GM19035 (cell line): Measurements from ENCODE around the gene MYH3.
A peak's percentile ranks its signal among the peaks of the same experiment; 100 is the strongest.

ENCODE experiments used
- ATAC-seq: cut with Tn5 transposase; IDR thresholded peaks from one replicate; pipeline ENCODE4 v1.9.1; 2021; ENCODE audit not compliant: unreplicated experiment

Gene MYH3

DNA sequence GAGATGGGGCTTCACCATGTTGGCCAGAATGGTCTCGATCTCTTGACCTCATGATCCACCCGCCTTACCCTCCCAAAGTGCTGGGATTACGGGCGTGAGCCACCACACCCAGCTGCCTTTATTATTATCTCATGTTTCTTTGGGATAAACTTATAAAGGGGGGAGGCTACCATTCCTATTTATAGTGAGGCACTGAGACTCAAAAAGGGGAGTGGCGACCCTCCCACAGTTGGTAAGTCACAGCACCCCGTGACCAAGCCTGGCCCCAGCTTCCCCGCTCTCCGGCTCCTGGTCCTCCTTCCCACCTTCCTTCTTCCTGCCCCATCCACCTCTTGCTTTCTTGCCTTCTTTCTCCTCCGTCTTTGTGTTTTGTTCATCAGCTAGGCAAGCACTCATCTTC is 5.2 kb downstream of the MYH3 start:
- ATAC-seq: no peak

DNA sequence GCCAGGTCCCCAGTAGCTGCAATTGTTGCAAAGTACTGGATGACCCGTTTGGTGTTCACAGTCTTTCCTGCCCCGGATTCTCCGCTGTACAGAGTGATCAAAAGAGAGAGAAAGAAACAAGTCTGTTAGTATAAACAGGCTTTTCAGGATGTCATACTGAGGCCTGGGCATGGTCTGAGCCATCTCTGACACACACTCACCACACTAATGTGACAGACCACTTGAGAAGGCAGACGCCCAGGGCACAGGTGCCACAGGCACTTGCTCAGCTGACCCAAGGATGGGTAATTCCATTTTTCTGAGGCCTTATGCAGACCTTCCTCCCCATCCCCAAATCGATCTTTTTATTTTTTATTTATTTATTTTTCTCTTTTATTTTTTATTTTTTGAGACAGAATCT is 7.5 kb downstream of the MYH3 start:
- ATAC-seq: no peak

- ATAC-seq: no peak
These were observed 8.2 kb downstream of the MYH3 start for GRCh38 chr17:10648956-10649355.

DNA sequence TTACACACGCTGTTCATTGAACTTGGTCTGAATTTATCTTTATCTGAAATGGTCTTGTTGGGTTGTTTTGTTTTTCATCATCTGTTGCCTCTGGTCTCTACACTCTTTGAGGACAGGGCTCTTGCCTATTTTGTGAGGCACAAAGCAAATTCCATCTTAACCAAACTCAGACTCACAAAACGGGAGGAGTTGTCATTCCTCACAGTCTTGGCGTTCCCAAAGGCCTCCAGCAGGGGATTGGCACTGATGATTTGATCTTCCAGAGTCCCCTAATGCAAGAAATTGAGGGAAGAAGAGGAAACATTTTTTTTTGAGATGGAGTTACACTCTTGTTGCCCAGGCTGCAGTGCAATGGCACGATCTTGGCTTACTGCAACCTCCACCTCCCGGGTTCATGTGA is 8.7 kb downstream of the MYH3 start:
- no peak for ATAC-seq

DNA sequence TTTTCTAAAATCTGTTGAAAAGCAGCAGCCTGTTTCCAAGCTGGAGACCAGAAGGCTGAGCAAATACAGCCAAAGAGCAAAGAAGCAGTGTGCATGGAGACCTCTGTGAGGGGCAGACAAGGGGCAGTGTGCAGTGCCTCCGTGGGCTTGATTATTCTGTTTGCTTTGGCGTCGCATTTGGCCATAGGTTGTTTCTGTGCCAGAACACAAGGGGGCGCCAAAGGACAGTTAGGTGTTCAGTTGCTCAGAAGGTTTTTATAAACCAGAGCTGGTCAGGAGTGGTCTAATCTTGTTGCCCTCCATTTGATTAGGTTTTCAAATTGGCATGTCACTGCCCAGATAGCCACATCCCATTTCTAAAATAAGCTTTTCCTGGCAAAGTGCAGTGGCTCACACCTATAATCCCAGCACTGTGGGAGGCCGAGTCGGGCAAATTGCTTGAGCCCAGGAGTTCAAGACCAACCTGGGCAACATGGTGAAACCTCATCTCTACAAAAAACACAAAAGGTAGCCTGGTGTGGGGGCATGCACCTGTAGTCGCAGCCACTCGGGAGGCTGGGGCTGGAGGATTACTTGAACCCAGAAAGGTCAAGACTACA is 10.6 kb downstream of the MYH3 start:
- ATAC-seq: no peak

- no peak for ATAC-seq
These were observed 16.6 kb downstream of the MYH3 start for GRCh38 chr17:10640475-10640874.

DNA sequence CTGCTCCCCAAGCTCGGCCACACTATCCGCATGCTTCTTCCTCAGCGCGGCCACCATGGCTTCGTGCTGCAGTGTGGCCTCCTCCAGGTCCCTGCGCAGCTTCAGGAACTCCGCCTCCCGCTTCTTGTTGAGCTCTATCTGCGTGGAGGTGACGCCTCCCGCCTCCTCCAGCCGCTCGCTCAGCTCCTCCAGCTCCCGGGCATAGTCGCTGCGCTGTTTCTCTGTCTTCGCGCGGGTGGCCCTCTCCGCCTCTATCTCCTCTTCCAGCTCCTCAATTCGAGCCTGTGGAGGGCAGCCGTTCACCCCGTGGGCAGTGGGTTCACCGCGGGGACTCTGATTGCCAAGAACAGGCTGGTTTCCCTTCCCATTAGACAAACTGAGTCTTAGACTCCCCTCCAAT is 19.0 kb downstream of the MYH3 start:
- ATAC-seq: no peak

DNA sequence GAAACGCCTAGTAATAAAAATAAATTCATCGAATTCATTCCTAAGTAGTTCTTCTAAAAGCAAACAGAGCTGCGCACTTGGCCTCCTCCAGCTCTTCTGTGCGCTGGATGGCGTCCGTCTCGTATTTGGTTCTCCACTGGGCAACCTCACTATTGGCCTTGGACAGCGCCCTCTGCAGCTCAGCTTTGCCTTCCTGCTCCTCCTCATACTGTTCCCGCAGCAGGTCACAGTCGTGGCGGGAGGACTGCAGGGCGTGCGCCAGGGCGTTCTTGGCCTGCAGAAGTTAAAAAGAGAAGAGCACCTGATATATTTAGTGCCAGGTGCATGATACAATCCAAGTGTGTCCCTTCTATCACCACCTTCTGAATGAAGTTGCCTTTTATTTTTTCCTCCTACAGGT is 21.8 kb downstream of the MYH3 start:
- ATAC-seq: no peak

- peak; percentile 91 for ATAC-seq
These were observed 23.2 kb downstream of the MYH3 start for GRCh38 chr17:10633738-10634379.

DNA sequence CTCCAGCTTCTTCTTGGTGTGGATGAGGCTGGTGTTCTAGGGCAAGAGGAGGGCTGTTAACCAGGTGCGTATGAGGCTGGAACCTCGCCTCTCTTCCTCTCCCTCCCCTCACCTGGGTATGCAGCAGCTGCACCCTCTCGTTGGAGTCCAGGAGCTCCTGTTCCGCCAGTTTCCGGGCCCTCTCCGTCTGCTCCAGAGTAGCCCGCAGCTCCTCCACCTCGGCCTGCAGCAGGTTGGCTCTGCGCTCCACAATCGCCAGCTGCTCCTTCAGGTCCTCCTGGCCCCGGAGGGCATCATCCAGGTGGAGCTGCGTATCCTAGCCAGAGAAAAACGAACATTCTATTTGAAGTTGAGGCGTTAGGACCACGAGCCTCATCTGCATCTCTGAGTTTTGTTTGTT is 25.4 kb downstream of the MYH3 start:
- ATAC-seq: no peak

DNA sequence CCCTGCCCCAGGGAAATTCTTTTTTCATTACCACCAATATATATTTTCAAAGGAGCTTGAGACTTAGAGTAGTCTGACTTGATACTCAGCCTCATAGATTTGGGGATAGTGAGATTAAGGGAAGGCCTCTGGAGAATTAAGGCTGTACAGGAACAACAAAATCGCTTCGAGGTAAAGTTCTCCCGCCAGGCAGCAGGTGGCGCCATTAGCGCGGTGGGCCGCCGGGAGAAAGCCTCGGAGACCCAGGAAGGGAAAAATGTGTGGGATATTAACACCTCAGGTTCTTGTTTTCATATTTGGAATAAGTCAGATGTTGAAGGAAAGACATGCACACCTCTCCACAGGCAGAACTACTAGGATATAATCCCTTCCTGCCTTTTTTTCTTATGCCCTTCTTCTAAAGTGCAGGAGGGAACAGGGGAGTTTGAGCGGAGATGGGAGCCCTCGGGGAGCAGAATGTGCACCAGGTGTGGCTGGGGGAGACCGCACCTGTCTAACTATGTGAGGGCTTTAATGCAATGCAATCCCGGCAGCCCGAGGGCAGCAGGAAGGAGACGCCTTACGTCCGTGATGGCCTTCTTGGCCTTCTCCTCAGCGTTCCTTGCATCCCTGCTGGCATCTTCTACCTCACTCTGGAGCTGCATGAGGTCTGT is 25.9 kb downstream of the MYH3 start:
- no peak for ATAC-seq

DNA sequence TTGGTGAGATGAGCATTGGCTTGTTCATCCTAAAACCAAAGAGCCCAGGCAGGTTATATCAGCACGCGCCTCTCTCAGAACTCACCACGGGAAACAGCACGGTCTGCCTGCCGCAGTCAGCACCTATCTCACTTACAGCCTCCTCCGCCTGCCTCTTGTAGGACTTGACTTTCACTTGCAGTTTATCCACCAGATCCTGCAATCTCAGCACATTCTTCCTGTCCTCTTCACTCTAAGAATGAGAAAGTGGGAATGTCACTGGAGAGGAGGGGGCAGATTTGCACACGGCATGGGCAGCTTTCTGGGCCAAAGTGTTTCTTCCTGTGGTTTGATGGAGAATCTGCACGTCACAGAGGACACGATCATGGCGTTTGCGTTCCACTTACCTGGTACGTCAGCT is 27.4 kb downstream of the MYH3 start:
- no peak for ATAC-seq

GRCh38 chr17:10628756-10629155 is 28.4 kb downstream of the MYH3 start:
- ATAC-seq: no peak

GRCh38 chr17:10626390-10626789 is 30.7 kb downstream of the MYH3 start:
- ATAC-seq: no peak

GRCh38 chr17:10624969-10625368 is 32.1 kb downstream of the MYH3 start:
- no peak for ATAC-seq

GRCh38 chr17:10623737-10624338 is 33.3 kb downstream of the MYH3 start:
- no peak for ATAC-seq

DNA sequence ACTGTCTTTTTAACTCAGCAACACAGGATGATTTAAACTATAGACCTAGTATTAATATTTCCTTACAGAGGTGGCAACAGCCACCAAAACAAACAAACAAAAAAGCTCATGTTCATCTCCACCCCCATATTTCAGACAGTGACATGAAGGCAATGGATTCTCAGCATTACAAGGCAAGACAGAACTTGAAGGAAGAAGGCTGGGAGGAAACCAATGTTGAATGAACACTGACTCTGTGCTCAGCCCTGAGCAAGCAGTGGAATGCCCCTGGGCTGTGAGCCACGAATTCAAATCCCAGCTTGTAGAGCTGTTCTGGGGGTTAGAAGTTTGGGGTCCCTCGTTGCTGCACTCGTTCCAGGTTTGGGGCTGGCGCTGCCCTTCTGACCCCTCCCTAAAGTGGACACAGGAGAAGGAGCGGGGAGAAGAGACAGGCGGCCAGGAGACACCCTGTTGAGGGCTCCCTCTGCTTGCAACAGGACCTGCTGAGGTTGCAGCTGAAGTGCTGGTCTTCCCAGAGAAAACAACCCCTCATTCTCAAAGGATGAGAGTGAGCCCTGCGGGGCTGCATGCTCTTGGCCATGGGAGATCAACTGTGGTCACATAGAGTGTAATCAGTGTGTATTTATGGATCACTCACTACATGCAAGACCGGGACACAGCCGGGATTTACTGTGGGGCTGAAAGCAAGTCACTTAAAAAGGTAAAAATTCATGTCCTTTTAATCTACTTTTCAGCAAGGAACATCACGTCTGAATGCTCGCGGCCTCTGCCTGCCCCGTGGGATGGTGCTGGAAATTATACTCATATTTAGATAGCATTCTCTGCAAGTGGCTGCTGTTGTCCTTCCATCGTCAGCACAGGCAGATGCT is 34.3 kb downstream of the MYH3 start:
- ATAC-seq: no peak

DNA sequence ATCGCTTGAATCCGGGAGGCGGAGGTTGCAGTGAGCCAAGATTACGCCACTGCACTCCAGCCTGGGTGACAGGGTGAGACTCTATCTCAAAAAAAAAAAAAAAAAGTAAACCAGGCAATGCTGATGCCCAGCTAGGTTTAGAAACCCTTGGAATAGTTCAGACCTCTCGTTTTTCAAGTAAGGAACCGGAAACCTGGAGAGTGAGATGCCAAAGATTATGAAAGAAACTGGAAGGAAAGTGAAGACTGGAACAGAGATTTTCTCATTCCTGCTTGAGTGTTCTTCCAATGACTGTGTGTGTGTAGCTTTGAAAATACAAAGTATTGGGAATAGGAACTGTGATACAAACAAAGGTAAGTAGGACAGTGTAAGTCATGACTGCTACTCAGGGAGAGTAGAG is 35.7 kb downstream of the MYH3 start:
- no peak for ATAC-seq

DNA sequence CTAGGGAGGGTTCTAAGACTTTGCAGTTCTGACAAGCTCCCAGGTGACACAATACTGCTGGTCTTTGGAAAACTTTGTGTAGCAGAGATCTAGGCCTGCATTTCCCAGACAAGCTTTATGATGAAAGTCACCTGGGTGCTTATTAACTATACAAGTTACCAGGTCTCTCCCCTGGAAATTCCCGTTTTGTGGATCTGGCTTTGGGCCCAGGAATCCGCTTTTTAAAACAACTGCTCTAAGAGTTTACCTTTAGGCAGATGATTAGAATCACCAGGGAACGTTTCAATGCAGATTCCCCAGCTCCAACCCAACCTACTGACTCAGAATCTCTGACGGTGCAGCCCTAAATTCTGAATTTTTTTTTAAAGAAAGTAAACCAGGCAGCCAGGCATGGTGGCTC is 36.3 kb downstream of the MYH3 start:
- no peak for ATAC-seq

- ATAC-seq: peak; percentile 68
These were observed 38.9 kb downstream of the MYH3 start for GRCh38 chr17:10618202-10618635.

DNA sequence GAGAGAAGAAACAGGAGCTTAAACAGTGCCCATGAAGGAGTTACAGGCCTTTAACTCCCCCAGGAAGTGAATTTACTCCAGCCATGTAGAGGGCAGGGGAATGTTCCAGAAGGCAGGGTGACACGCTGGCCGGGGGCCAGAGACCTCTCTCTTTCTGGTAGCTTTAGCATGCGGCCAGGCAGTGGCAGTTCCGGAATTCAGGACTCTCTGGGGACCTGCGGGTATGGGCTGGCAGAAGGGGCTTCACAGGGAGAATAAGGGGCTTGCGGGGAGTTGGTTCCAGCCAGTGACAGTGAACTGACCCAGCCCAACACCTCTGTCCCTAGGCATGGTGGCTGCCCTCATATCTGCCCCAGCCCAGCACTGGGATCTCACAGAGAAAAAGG is 40.0 kb downstream of the MYH3 start:
- no peak for ATAC-seq
